ENCODE results near the gene CPSF3.

DNA sequence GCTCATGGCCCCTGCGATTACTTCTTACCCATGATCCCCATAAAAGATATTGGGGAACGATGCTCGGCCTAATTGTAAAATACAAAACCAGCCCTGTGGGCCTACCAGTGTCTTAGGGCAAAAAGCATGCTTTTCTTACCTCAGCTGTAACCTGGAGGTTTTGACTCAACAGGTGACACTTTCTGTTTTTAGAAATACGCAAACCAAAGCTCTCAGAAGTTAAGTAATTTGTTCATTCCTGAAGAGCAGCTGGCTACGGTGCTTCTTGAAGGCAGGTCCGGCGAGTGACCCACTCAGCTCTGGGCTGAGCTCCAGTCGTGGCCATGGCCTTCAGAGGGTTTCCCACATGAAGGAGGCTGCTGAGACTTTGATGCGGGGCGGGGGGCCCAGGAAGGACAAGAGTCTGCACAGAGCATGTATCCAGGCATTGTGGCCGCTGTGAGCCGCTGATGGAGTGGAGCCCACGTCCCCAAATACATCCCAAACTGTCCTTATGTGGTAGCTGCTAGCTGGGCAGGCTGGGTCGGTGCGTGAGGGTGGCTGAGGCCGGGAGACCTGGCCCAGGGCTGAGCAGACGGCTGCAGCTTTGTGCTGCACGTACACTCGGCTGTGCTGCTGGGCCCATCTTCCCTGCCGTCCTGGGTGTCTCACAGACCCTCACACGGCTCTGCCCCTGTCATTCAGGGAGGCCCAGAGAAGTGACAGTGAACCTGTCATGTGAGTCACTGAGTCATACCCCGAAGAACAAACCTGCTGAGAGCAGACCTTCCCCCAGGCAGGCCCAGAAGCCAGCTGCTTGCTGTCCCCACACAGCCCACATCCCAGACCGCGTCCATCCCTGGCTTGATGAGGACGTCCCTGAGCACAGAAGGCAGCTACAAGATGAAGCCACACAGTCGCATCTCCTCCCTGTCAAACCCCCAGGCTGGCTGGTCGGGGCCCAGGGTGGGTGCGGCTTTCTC lies 34.2 kb upstream of the CPSF3 start:
- TF ChIP-seq, protein P1, sequence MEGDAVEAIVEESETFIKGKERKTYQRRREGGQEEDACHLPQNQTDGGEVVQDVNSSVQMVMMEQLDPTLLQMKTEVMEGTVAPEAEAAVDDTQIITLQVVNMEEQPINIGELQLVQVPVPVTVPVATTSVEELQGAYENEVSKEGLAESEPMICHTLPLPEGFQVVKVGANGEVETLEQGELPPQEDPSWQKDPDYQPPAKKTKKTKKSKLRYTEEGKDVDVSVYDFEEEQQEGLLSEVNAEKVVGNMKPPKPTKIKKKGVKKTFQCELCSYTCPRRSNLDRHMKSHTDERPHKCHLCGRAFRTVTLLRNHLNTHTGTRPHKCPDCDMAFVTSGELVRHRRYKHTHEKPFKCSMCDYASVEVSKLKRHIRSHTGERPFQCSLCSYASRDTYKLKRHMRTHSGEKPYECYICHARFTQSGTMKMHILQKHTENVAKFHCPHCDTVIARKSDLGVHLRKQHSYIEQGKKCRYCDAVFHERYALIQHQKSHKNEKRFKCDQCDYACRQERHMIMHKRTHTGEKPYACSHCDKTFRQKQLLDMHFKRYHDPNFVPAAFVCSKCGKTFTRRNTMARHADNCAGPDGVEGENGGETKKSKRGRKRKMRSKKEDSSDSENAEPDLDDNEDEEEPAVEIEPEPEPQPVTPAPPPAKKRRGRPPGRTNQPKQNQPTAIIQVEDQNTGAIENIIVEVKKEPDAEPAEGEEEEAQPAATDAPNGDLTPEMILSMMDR (IDR thresholded peaks at IDR 0.05), result no peak
- no peak for TF ChIP-seq EP300 (IDR thresholded peaks at IDR 0.05; ENCODE audit: low read depth)
- no peak for TF ChIP-seq POLR2A (IDR thresholded peaks at IDR 0.05)

All from transverse colon (tissue), 3 donors.